GM04504 (cell line): ENCODE data around the gene ATXN7L1.

Experiments
- DNase-seq: peaks from one replicate; pipeline ENCODE4 v3.0.0-alpha.2; 2012; ENCODE audit warnings: low read depth

Gene ATXN7L1

DNA sequence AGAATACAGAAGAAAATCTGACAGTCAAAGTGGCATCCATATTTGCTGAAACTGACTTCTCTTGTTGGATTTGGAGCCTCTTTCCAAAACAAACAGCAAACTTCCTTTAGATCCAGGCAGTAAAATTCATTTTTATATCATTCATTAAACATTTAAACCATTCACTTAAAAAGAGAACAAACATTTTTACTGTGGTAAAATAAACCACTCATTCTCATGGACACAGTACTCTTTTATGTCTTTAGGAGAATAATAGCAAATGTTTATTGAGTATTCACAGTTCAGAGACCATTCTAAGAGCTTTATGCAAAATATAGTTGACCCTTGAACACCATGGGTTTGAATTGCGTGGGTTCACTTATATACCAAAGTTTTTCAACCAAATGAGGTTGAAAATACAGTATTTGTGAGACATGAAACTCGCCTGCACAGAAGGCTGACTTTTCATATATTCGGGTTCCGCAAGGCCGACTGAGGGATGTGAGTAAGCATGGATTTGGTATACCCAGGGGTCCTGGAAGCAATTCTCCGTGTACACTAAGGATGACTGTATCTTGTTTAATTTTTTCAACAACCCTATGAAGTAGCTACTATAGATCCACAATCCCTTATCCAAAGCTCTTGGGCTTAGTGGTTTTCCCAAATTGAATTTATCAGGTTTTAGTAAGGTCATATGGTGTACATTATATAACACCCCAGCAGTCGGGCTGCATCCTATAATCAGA lies 49.1 kb downstream of the ATXN7L1 start:
- no peak for DNase-seq

DNA sequence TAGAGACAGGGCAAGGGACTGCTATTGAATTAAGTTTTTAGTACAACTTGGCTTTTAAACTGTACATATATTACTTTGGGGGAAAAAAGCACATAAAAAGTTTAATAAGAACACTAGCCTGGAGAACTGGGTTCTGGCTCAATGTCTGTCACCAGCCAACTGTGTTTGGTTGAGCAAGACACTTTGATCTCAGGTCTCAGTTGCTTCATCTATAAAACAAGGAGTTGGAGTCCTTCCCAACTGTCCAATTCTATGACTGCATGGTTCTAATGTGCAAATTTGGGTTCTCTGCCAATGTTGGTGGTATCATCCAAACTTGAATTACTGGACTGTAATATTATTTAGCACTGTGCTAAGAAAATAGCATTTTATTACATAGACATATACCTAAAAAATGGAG lies 50.3 kb downstream of the ATXN7L1 start:
- peak; percentile 83 for DNase-seq

DNA sequence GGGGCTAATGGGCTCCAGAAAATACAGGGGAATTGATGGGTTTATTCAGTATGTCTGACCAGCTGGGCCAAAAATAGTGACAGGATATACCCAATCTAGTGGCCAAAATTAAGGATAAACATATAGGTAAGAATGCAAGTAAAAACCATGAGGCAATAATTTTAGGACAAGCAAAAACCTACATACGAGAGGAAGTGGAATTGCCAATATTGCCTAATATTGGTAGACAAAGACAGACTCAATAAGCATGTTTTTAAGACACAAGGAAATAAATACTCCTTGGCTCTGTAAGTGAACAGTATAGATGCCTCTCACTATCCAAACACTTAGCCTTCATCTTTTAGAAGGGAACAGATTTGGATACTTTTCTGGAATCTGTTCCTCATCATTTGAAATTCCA lies 51.0 kb downstream of the ATXN7L1 start:
- DNase-seq = no peak

DNA sequence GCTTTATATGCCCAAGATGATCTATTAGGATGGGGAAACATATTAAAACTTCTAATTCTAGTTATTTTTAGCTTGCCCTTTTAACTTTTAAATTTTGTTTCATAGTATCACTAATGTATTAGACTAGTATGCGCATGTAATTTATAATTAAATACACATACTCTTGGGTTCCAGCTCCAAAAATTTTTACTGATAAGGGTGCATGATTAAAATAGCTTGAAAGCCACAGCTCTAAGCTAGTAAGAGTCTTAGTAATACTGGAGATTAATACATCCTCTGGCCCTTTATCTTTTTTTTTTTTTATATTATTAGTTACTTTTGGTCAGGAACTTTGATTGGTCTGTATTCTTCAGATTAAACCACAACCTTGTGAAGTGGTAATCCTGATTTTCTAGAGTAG lies 53.6 kb downstream of the ATXN7L1 start:
- DNase-seq = no peak

DNA sequence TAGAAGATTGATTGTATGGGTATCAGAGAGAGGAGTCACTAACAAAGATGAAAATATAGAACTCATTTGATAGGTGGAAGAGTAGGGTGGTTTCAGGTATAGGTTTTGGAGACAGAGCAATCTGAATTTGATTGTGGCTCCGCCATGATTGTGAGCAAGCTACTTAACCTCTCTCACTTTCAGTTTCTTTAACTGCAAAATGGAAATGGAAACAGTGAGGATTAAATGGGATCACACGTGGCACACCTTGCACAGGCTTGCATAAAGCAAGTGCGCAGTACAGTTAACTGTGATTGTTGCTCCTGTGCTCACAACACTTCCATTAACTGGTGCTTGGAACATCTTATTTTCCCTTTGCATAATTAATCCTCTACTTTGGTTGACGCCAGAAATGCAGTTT lies 54.9 kb downstream of the ATXN7L1 start:
- DNase-seq = no peak

DNA sequence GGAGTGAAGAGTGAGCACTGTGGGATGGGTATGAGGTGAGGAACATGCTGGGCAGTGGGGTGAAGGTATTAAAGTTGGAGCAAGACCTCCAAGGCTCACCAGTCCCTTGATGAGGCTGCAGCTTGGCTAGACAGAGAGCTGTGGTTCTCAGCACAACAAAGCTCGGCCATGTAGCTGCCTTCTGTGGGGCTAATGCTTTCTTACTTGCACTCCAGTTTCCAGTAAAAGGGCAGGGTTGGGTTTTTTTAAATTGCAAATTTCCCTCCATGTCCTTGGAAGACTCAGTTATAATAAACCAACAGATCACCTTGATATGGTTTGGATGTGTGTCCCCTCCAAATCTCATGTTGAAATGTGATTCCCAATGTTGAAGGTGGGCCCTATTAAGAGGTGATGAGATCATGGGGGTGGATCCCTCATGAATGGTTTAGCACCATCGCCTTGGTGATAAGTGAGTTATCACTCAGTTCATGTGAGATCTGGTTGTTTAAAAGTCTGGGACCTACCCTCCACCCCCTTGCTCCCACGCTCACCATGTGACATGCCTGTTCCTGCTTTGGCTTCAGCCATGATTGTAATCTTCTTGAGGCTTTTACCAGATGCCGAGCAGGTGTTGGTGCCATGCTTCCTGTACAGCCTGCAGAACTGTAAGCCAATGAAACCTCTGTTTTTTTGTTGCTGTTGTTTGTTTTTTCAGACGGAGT lies 55.9 kb downstream of the ATXN7L1 start:
- no peak for DNase-seq

DNA sequence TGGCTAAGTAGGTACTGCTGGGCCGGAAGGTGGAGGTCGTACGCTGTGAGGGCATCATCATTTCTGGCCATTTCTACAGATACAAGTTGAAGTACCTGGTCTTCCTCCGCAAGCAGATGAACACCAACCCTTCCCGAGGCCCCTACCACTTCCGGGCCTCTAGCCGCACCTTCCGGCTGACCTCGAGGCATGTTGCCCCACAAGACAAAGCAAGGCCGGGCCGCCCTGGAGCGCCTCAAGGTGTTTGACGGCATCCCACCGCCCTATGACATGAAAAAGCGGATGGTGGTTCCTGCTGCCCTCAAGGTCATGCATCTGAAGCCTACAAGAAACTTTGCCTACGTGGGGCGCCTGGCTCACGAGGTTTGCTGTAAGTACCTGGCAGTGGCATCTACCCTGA lies 56.8 kb downstream of the ATXN7L1 start:
- no peak for DNase-seq

DNA sequence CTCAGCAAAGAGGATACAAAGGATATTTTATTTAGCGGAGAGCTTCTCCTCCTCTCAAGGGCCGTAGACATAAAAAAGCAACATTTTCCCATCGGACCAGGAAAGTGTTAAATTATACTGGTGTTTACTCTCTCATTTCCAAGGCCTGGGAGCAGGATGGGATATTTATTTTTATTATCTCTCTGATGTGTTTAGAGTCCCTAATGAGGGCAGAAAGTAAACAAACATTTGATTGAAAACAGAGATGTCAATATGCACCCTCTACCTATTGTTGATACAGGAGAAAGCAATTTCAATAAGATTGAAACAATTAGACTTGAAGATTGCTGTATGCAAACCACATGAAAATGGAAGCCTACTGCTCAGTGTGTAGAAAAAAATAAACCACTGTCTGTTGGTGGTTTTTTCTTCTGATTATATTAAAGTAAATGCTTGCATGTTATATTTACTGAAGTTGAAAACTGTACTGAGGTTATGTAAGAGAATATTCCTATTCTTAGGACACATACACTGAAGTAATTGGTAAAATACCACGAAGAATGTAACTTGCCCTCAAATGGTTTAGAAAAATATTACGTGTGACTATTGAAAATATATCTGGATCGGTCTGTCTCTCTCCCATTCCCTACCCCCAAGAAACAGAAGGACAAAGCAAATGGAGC lies 59.3 kb downstream of the ATXN7L1 start:
- DNase-seq = no peak

DNA sequence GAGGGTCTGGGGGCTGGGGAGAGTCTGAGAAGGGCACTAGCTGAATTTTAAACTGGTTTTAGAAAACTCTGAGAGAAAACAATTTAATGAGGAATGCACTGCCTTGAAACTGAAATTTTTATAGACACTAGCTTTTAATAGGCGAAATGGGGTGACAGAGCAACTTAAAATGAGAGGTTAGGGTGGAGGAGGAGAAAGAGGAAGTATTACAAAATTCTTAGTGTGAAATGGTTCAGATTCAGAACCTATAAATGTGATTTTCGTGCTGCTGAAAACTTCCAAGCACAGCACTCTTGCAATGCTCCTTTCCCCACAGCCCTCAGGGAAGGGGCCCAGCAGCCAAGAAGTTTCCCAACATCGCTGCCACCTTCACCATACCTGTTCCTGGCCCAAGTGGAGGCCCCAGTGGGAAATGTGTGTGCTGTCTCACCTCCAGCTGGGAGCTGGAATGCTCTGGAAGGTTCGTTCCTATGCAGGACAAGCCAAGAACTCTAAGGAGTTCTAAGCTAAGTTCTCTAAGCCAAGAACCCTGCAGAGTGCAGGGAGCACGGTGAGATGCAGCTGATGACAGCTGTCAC lies 60.0 kb downstream of the ATXN7L1 start:
- DNase-seq = no peak

DNA sequence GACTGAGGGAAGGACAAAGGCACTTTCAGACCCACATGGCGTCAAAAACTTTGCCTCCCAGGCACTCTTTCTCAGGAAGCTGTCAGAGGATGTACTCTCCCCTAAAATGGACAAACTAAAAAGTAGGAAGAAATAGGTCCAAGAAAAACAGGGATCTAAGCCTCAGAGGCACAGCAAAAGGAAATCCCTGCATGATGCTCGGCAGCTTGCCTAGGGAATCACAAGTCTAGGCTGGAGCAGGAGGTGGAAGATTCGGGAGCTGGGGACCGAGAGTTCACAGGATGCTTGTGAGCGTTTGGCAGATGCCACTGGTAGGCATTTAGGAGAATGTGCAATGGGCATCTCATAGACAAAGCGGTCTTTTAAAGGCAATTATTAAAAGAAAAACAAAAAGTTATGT lies 60.8 kb downstream of the ATXN7L1 start:
- no peak for DNase-seq

DNA sequence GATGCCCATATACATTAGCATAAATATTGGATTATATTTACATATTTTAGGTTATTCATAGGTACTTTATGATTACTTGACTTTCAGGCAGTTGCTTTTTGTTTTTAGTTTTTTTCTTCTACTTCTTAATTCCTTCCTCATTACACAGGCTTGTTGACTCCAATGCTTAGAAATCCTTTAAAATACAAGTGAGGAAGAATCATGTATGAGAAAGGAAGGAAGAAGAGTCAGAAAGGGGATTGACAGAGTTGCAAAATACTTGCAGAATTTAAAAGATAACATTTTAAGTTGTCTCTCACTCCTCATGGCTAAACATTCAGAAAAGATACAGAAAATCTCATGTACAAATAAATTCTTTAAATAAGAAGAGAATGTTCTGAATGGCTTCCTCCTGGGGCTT lies 61.9 kb downstream of the ATXN7L1 start:
- DNase-seq = no peak

DNA sequence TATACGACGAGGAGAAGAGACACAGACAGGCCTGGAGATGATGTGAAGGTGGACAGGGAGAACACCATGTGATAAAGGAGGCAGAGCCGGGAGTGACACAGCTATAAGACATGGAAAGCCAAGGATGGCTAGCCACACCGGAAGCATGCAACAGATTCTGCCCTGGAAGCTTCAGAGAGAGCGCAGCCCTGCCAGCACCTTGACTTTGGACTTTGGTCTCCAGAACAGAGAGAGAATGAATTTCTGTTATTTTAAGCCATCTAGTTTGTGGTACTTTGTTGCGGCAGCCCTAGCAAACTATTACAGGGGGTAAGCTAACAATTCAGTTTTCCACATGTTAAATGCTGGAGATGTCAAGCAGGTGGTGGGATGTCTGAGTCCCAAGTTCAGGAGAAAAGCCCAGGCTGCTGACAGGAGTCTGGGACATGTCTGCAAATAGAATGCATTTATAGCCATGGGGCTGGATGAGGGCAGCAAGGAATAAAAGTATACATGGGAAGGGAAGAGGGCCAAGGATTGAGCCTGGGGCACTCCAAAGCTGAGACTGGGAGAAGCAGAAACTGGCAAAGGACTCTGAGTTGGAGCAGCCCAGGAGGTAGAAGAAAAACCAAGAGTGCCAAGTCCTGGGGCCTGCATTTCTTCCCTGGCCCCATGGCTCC lies 65.1 kb downstream of the ATXN7L1 start:
- DNase-seq = no peak

DNA sequence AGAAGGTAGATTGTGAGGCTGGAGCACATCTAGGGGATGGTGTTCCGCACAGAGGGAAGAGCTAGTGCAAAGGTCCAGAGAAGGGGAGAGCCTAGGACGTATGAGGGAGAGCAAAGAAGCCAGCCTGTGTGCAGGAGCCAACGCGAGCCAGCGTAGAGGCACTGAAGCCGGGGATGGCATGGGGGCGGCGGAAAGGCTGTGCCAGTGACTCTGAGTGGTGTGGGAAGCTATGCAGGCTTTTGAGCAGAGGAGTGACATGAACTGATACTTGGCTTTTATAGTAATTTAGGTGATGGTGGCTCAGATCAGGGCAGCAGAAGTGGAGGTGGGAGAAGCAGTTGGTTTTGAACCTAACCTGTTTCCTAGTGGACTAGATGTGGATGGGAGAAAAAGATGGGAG lies 65.8 kb downstream of the ATXN7L1 start:
- no peak for DNase-seq

DNA sequence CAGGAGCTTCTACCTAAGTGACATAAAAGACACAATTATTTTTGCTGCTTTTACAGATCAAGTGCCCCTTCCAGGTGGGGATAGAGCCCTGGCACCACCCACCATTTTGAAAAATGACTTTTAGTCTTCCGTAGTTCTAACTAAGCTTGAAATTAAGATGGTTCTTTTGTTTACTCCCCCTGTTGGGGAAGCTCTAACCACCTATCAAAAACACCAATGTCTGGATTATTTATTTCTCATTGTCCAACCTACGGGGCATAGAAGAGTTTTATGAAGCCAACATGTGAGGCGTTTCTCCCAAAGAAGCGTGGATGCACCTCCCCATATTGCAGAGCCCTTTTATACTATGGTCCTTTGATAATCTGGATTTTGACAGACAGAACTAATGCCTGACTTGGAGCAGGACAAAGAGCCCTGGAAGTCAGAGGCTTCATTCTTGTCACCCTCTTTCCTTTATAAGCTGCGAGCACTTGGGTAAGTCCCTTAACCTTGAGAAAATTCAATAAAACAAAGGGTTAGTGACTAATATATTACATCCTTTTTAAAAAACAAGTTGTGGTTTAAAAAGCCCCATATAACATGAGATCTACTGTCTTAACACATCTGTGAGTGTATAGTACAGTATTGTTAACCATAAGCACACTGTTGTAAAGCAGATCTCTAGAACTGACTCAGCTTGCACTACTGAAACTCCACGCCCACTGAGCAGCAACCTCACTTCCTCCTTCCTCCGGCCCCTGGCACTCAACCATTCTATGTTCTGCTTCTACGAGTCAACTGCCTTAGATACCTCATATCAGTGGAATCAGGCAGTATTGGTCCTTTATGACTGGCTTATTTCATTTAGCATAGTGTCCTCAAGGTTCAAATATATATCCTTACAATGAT lies 67.5 kb downstream of the ATXN7L1 start:
- no peak for DNase-seq

DNA sequence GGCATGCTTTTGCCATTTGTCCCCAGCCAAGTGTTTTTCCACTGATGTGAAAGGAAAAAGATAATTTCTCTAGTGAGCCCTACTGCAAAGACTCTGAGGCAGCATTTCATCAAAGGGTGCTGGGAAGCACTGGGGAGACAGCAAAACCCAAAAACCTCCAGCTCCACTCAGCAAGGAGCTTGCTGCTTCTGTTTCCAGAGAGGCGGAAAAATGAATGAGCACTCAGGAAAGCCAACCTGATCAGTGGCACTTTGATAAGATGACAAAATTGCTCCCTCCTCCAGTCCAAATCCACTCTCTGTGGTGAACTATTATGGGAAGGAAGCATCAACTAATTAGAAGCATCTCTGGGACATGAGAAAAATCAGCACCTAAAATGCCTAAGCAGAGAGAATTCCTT lies 68.2 kb downstream of the ATXN7L1 start:
- no peak for DNase-seq

DNA sequence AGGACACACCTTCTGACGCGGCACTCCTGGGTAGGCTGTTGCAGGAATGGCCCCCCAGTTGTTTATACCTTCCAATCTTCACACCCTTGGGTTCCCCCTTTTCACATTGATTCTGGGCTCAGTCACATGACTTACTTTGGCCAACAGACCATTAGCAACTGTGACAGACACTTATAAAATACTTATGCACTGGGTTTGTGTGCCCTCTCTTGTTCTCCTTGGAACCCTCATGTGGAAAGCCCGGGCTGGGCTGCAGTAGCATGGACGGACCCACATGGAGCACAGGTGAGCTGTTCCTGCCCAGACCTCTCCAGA lies 69.0 kb downstream of the ATXN7L1 start:
- no peak for DNase-seq

DNA sequence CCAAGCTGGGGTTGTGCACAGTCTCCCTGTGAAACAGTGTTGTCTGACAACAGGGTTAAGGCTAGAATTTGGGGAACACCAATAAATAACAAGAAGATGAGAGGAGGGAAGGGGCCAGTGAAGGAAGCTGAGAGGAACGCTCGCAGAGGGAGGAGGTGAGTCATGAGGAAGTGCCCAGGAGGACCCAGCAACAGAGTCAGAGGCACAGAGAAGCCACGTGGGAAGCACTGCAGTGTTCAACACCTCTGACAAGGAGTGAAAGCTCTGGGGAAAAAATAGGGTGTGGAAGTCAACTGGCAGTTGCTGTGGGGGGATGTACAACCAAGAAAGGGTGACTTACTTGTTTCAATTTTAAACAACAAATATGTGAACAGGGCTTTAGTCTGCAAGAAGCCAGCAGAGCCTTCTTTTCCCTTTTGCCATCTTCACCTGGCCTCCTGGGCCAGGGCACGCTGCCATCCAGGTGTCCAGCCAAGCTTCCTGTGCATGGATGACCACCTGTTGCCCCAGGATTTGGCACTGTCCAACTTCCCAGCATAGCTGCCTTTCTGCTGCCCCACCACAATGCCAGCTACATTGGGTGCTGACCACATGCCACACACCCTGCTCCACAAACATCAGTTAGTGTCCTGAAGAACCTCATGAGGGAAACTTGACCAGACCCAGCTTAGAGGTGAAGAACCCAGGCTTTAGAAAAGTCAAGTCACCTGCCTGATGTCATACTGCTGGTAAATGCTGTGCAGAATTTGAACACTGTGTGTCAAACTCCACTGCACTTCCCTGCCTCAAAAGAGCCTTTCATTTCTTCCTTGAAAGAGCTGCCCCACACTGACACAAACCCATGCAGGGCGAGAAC lies 69.6 kb downstream of the ATXN7L1 start:
- no peak for DNase-seq

DNA sequence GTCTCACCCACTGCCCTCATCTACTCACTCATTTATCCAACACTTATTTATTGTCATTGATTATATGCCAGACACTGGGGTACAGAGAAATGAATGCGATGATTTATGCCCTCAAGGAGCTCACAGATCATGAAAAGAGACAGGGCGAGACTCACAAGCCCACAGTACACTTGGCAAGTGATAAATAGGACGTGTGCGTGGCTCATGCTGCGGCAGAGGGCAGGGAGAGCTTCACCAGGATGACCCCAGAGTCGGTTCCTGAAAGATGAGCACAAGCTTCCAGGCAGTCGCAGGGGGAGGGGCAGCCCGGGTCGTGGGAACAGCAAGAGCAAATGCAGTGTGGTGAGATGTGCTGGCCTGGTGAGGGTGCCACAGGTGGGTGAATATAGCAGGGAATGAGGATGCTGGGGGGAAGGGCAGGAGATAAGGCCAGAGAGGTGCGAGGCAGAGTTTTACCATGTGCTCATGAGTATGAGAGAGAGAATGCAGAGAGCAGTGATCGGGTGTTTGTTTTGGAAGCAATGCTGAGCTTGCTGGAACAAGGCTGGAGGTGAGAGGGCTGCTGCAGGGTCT lies 70.9 kb downstream of the ATXN7L1 start:
- DNase-seq = no peak

DNA sequence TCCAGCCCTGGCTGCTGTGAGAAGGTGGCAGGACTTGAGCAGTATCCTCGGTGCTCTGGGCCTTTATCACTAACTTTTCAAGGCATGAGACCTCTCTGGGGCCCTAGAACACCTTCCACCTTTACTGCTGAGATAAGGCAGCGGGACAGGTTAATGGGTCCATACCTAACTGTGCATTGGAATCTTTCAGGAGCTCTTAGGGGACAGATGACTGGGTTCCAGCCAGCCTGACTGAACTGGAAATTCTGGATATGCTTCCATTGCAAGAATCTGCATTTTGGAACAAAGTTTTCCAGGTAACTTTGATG lies 73.0 kb downstream of the ATXN7L1 start:
- DNase-seq = no peak

DNA sequence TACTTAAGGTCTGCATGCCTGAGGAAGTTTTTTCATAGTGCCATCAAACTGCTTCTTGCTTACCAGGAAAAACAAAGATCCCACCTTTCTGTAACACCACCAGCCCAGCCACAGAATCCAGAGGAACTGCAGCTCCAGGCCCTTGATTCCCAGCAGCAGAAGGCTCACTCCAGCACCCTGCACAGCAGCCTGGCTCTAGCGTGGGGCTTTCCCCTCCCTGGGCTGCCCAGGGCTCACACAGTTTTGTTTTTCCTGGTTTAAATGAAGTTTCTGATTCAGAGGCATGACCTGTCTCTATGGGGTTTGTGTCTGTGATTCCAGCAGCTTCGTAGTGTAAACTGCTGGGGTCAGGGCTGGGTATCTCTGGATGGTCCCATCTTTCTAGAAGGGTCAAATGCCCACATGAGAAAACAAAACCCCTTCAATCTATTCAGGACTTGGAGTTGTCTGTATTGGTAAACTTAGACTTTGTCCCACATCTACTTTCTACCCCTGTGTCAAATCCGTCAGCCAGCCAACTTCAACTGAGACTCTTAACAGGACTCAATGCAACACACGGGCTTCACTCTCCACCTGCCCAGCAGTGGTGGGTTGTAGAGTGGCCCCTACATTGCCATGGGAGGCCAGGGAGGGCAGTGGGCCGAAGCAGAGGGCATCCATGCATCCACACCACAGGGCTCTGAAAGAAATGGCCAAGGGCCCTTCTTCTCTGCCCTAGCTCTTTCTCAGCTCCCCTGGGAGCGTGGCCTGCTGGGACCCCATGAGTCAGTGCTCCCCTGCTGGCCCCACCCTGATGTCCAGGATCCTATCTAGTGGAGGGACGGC lies 73.6 kb downstream of the ATXN7L1 start:
- DNase-seq = no peak
